Endothelial cell (in vitro differentiated cells): Measurements from ENCODE around the gene SH3PXD2A. TPM values are rescaled to one million over a fixed set of nuclear protein-coding genes. Genes with fewer than 3 reads are reported as not detected.

Experiments used
- DNase-seq: peaks from one replicate; pipeline ENCODE4 v3.0.0; 2021; ENCODE audit warnings: low spot score
- H3K27ac Mint-ChIP-seq: one replicate; pipeline ENCODE4 v1.8.0; 2021; ENCODE audit warnings: mixed read lengths, inconsistent platforms; ENCODE audit not compliant: unreplicated experiment
- H3K27me3 Mint-ChIP-seq: one replicate; pipeline ENCODE4 v1.8.0; 2021; ENCODE audit warnings: mild to moderate bottlenecking, moderate library complexity, mixed read lengths, inconsistent platforms; ENCODE audit not compliant: unreplicated experiment
- H3K36me3 Mint-ChIP-seq: one replicate; pipeline ENCODE4 v1.8.0; 2021; ENCODE audit warnings: mild to moderate bottlenecking, low read depth, mixed read lengths, inconsistent platforms; ENCODE audit not compliant: unreplicated experiment
- H3K4me1 Mint-ChIP-seq: one replicate; pipeline ENCODE4 v1.8.0; 2021; ENCODE audit warnings: mild to moderate bottlenecking, mixed read lengths, inconsistent platforms; ENCODE audit not compliant: unreplicated experiment
- H3K4me3 Mint-ChIP-seq: one replicate; pipeline ENCODE4 v1.8.0; 2021; ENCODE audit warnings: mild to moderate bottlenecking, mixed read lengths, inconsistent platforms; ENCODE audit not compliant: unreplicated experiment
- H3K9me3 Mint-ChIP-seq: one replicate; pipeline ENCODE4 v1.8.0; 2021; ENCODE audit warnings: mixed read lengths, inconsistent platforms; ENCODE audit not compliant: unreplicated experiment
- CTCF ChIP-seq: fragments of 200-600 bp; sonication (generic); IDR thresholded peaks from one replicate; pipeline ENCODE4 v1.5.0; 2021; ENCODE audit warnings: antibody characterized with exemption; ENCODE audit not compliant: unreplicated experiment
- total RNA-seq: library from RNA; stranded (reverse); fragmentation: NEBNext Ultra II Directional; extraction: Animal tissue kit (Norgen Biotek cat#: 25700); gene quantifications from one replicate; pipeline ENCODE4 v1.2.1, GENCODE V29; 2021; ENCODE audit not compliant: unreplicated experiment

Gene SH3PXD2A
- total RNA-seq, 1 donor from 2014 or later = 59.9 TPM

- no peak for DNase-seq
- H3K9me3 Mint-ChIP-seq = no peaks in the 10 kb centered on the region
- no peak overlapping the region for H3K27ac Mint-ChIP-seq
- H3K4me3 Mint-ChIP-seq = no peak overlapping the region
- peaks cover 6% of the 10 kb centered on the region for H3K27me3 Mint-ChIP-seq
- no peaks in the 10 kb centered on the region for H3K36me3 Mint-ChIP-seq
- peaks cover 62% of the 10 kb centered on the region for H3K4me1 Mint-ChIP-seq
- no peak for TF ChIP-seq CTCF
Measured at GRCh38 chr10:103837370-103838069, 17.9 kb downstream of the SH3PXD2A start.

- Mint-ChIP-seq H3K4me3 (no peak overlapping the region), H3K9me3 (no peaks in the 10 kb centered on the region)
Measured at GRCh38 chr10:103836861-103837260, 18.5 kb downstream of the SH3PXD2A start.

GRCh38 chr10:103836273-103836672, 19.1 kb downstream of the SH3PXD2A start:
- Mint-ChIP-seq H3K4me1 (peaks cover 62% of the 10 kb centered on the region), H3K27me3 (peaks cover 6% of the 10 kb centered on the region), H3K36me3 (no peaks in the 10 kb centered on the region), H3K9me3 (no peaks in the 10 kb centered on the region), H3K4me3 (peak overlapping the region; percentile 4), H3K27ac (peak overlapping the region; percentile 5)
- TF ChIP-seq CTCF = no peak
- DNase-seq = no peak

More at GRCh38 chr10:103836861-103837260, 18.5 kb downstream of the SH3PXD2A start:
- no peaks in the 10 kb centered on the region for H3K36me3 Mint-ChIP-seq
- H3K4me1 Mint-ChIP-seq = peaks cover 63% of the 10 kb centered on the region
- no peak for DNase-seq
- peaks cover 6% of the 10 kb centered on the region for H3K27me3 Mint-ChIP-seq
- no peak overlapping the region for H3K27ac Mint-ChIP-seq
- no peak for TF ChIP-seq CTCF

GRCh38 chr10:103835096-103836050, 20.0 kb downstream of the SH3PXD2A start:
- Mint-ChIP-seq H3K36me3 (no peaks in the 10 kb centered on the region), H3K4me1 (peaks cover 58% of the 10 kb centered on the region), H3K9me3 (no peaks in the 10 kb centered on the region), H3K27ac (no peak overlapping the region), H3K4me3 (no peak overlapping the region), H3K27me3 (peaks cover 6% of the 10 kb centered on the region)
- DNase-seq = no peak
- TF ChIP-seq CTCF = no peak
